Spleen (tissue), 7 donors: ENCODE measurements around the gene TRO.

Experiments used
- CTCF ChIP-seq, 11 experiments: fragments of 200-600 bp in 7 of 11; fragments of 450-650 bp in 4 of 11; sonication (generic) in 4 of 11; IDR thresholded peaks in 8 of 11; conservative IDR thresholded peaks in 3 of 11; 1 replicate in 7 of 11; 2 replicates in 4 of 11; pipeline versions ENCODE4 v1.4.0 to v1.8.0; 2016 to 2021; ENCODE audit warnings: antibody characterized with exemption in 11 of 11, inconsistent platforms in 4 of 11, mild to moderate bottlenecking in 1 of 11
- POLR2A ChIP-seq, 3 donors: fragments of 450-650 bp; IDR thresholded peaks; one replicate each; pipeline ENCODE4 v1.5.1; 2017; ENCODE audit warnings: antibody characterized with exemption in 3 of 3, mild to moderate bottlenecking in 1 of 3
- donor health status: DM: no; HTN: no; CAD: no; lungs with moderate emphysema.
- donor health status: DM: no; HTN: no; CAD: no.
- donor health status: DM: no; HTN: no; CAD: no.

GRCh38 chrX:54933150-54933826, 12.7 kb downstream of the TRO start:
- no peak for TF ChIP-seq POLR2A (IDR thresholded peaks at IDR 0.05)
- TF ChIP-seq CTCF (IDR thresholded peaks at IDR 0.05 in 8 of 11, conservative IDR thresholded peaks at IDR 0.05 in 3 of 11): no peak
